ENCODE data around the gene COBLL1. TPM values are rescaled to one million over a fixed set of nuclear protein-coding genes. Genes with fewer than 3 reads are reported as not detected.

Gene COBLL1
- total RNA-seq, 1 experiment from 2014 or later = 5.9 TPM

GRCh38 chr2:164770421-164770916 is 71.2 kb downstream of the COBLL1 start:
- H4K91ac ChIP-seq (ENCODE audit: insufficient read length, low read depth, low read length) = no peak overlapping the region
- no peak overlapping the region for H3K27ac ChIP-seq (ENCODE audit: insufficient read length, low read depth, low read length)
- Mint-ChIP-seq H3K36me3 (ENCODE audit: insufficient read depth in 1 of 3, low read depth in 3 of 3) (no peaks in the 10 kb centered on the region; a peak in 1 of 7 replicates), H3K4me3 (no peak overlapping the region), H3K9me3 (no peaks in the 10 kb centered on the region), H3K27ac (no peak overlapping the region), H3K27me3 (ENCODE audit: low read depth) (no peaks in the 10 kb centered on the region), H3K4me1 (peaks cover 0 to 4% of the 10 kb centered on the region in 2 experiments; a peak in 3 of 4 replicates)
- no peak overlapping the region for H3T11ph ChIP-seq (ENCODE audit: low read length)
- H2BK120ac ChIP-seq (ENCODE audit: low read depth, low read length, poor library complexity, severe bottlenecking) = no peak overlapping the region
- no peaks in the 10 kb centered on the region for H3K4me1 ChIP-seq (ENCODE audit: insufficient read depth, low read length)
- DNase-seq = no peak
- no peaks in the 10 kb centered on the region for H4K20me1 ChIP-seq (ENCODE audit: control insufficient read depth, insufficient read depth, insufficient read length)
- H3K9me3 ChIP-seq (ENCODE audit: control insufficient read depth, low read depth, low read length) = no peaks in the 10 kb centered on the region
- H3K4me2 ChIP-seq (ENCODE audit: insufficient read depth, insufficient read length, low read length) = no peak overlapping the region
- H2AFZ ChIP-seq (ENCODE audit: low read length) = no peak overlapping the region
- H2BK20ac ChIP-seq (ENCODE audit: low read depth, low read length, poor library complexity, severe bottlenecking) = no peak overlapping the region
- H2AK5ac ChIP-seq (ENCODE audit: insufficient read length, low read length) = no peak overlapping the region
- TF ChIP-seq CTCF (conservative IDR thresholded peaks at IDR 0.05) = no peak
- H3K56ac ChIP-seq (ENCODE audit: insufficient read length, low read depth, low read length) = no peak overlapping the region
- no peaks in the 10 kb centered on the region for H3K79me2 ChIP-seq (ENCODE audit: insufficient read depth, low read length)
- WGBS (ENCODE audit: extremely low coverage, insufficient read length, low lambda C conversion rate) = no CpG with 5 or more reads among the region's 4 CpGs
- H3K23me2 ChIP-seq (ENCODE audit: insufficient read length, low read depth, low read length, poor library complexity, severe bottlenecking) = no peaks in the 10 kb centered on the region
- H2BK15ac ChIP-seq (ENCODE audit: low read depth, low read length) = no peak overlapping the region
- no peaks in the 10 kb centered on the region for H3K79me1 ChIP-seq (ENCODE audit: insufficient read depth, low read depth, low read length, poor library complexity, severe bottlenecking)
- no peak overlapping the region for H2BK5ac ChIP-seq (ENCODE audit: insufficient read length, low read length)
- no peak overlapping the region for H3K4ac ChIP-seq (ENCODE audit: low read depth, low read length)
- H3K9ac ChIP-seq (ENCODE audit: extremely low read depth, insufficient read length, low read length) = no peak overlapping the region
- no peak overlapping the region for H4K5ac ChIP-seq (ENCODE audit: insufficient read length, low read depth, low read length)
- H4K8ac ChIP-seq (replicated peaks; ENCODE audit: insufficient read length, low read depth, low read length) = no peak overlapping the region
- H3K27me3 ChIP-seq (ENCODE audit: insufficient read depth, low read length) = no peaks in the 10 kb centered on the region
- H3K14ac ChIP-seq (ENCODE audit: insufficient read depth, low read length) = no peak overlapping the region
- H2BK12ac ChIP-seq (ENCODE audit: insufficient read length, low read depth, low read length) = no peak overlapping the region
- no peak overlapping the region for H3K18ac ChIP-seq (ENCODE audit: insufficient read length, low read depth, low read length)
- H3K23ac ChIP-seq (ENCODE audit: insufficient read length, low read depth, low read length) = no peak overlapping the region
